ENCODE results near the gene VPS26C.
"Not testable (repeated sequence)": the region's sequence is repeated elsewhere in the genome, so short reads cannot be mapped to it uniquely, and the experiment has no call there.

VPS26C gene

DNA sequence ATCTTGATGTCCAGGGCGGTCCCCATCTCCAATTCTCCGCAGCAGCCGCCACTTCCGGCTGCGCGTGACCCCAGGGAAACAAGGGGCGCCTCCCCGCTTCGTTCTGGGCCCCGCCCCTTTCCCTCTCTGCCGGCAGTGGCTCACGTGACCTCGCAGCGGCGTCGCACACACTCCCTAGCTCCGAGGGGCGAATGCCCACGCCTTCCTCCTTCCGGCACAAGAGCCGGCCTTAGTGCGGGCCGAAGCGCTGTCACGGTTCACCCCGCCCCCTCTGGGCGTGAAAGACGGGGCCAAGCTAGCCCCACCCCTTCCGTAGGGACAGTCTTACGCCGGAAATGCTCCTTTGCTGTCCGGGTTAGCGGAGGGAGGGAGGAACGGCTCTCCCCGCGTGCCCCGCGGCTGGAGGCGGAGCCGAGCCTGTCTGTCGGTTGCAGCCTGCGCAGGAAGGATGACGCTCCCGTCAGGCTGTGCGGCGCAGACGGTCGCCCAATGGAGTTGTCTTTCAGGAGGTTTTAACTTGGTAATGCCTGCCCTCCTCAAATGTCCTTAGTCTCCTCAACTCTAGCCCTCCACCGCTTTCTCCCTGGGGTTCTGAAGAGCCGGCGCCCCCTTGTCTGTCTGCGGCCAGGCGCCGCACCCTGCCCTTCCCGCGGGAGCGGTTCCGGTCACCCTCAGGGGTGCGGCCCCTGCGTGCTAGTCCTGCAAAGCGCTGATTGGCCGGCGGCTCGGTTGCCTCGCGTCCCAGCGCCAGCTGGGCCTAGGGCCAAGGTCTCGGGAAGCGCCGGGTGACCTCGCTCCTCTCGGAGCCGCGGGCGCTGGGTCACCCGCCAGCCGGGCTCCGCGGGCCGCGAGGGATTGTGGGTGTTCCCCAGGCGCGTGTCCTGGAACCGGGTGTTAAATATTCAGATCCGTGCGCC lies at the start of gene VPS26C:
VPS26C (minus strand) TSS at position 66 of the 917 bp plus-strand sequence; CDS start at position 26, 40 bp downstream.
- TF ChIP-seq EZH2phosphoT487 (IDR thresholded peaks at IDR 0.05; ENCODE audit: low read length) = no peak
- TF ChIP-seq, protein P1, sequence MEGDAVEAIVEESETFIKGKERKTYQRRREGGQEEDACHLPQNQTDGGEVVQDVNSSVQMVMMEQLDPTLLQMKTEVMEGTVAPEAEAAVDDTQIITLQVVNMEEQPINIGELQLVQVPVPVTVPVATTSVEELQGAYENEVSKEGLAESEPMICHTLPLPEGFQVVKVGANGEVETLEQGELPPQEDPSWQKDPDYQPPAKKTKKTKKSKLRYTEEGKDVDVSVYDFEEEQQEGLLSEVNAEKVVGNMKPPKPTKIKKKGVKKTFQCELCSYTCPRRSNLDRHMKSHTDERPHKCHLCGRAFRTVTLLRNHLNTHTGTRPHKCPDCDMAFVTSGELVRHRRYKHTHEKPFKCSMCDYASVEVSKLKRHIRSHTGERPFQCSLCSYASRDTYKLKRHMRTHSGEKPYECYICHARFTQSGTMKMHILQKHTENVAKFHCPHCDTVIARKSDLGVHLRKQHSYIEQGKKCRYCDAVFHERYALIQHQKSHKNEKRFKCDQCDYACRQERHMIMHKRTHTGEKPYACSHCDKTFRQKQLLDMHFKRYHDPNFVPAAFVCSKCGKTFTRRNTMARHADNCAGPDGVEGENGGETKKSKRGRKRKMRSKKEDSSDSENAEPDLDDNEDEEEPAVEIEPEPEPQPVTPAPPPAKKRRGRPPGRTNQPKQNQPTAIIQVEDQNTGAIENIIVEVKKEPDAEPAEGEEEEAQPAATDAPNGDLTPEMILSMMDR (IDR thresholded peaks at IDR 0.05; ENCODE audit: low read length) = no peak
- no peak for TF ChIP-seq EZH2 (optimal IDR thresholded peaks at IDR 0.05; ENCODE audit: low read depth, low read length)
- Histone ChIP-seq H3K4me3 (ENCODE audit: low read length) (peak within 1 kb of the TSS; percentile 85), H3K9me3 (replicated peaks; ENCODE audit: insufficient read depth, low read length) (no peaks in the 10 kb centered on the region), H2AFZ (ENCODE audit: low read length) (peak within 1 kb of the TSS; percentile 89), H3F3A (ENCODE audit: insufficient read depth, low read length) (peaks cover 17% of the 10 kb centered on the region), H3K4me2 (ENCODE audit: low read depth, low read length) (peak within 1 kb of the TSS; percentile 96), H3K27ac (ENCODE audit: low read length) (peak within 1 kb of the TSS; percentile 95), H3K36me3 (replicated peaks; ENCODE audit: insufficient read depth, low read length) (no peaks in the 10 kb centered on the region), H3K27me3 (replicated peaks; ENCODE audit: insufficient read depth, low read length) (no peaks in the 10 kb centered on the region), H3K9me2 (replicated peaks; ENCODE audit: insufficient read depth, low read length) (no peaks in the 10 kb centered on the region), H4K20me1 (ENCODE audit: insufficient read depth, low read length) (no peaks in the 10 kb centered on the region), H3K9ac (ENCODE audit: low read length) (peak within 1 kb of the TSS; percentile 95), H3K79me2 (ENCODE audit: low read length) (peaks cover 47% of the 10 kb centered on the region), H3K4me1 (ENCODE audit: low read length) (peaks cover 11% of the 10 kb centered on the region)
- peak; percentile 100 for DNase-seq

DNA sequence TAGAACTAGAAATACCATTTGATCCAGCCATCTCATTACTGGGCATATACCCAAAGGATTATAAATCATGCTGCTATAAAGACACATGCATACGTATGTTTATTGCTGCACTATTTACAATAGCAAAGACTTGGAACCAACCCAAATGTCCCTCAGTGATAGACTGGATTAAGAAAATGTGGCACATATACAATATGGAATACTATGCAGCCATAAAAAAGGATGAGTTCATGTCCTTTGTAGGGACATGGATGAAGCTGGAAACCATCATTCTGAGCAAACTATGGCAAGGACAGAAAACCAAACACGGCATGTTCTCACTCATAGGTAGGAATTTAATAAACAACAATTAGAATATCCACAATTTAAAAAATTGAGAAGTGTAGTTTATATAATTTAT lies 48.9 kb upstream of the VPS26C start:
- H3K9ac ChIP-seq (ENCODE audit: low read length); H3K79me2 ChIP-seq (ENCODE audit: low read length); H3K27me3 ChIP-seq (replicated peaks; ENCODE audit: insufficient read depth, low read length); DNase-seq; H2AFZ ChIP-seq (ENCODE audit: low read length); H3K4me3 ChIP-seq (ENCODE audit: low read length); H3K4me1 ChIP-seq (ENCODE audit: low read length); H3F3A ChIP-seq (ENCODE audit: insufficient read depth, low read length); H3K36me3 ChIP-seq (replicated peaks; ENCODE audit: insufficient read depth, low read length); H4K20me1 ChIP-seq (ENCODE audit: insufficient read depth, low read length); H3K27ac ChIP-seq (ENCODE audit: low read length); H3K4me2 ChIP-seq (ENCODE audit: low read depth, low read length); H3K9me2 ChIP-seq (replicated peaks; ENCODE audit: insufficient read depth, low read length); H3K9me3 ChIP-seq (replicated peaks; ENCODE audit: insufficient read depth, low read length): not testable (repeated sequence)

DNA sequence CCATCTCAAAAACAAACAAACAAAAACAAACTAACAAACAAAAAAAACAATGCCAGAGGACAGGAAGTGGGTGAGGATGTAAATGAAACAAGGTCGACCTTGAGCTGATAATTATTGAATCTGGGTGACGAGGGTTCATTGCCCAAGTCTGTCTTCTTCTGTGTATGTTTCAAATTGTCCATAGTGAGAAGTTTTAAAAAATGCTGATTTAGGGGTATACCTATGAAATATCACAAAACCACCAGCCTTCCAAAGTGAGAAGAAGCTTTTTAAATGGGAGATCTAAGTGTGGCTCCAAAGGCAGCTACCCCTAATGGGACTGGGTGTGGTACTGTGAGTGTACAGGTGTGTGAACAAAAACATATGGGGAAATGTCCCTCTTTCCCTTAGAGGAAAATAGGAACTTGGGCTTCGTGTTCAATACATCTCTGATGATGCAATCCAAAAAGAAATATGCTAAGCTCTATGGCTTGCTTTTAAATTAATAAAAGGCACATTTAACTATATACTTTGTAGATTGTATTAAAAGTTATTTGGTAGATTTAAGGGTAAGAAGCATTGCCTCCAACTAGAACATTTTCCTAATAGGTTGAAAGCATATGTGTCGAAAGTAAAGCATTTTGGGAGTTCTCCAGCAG lies 33.1 kb upstream of the VPS26C start:
- Histone ChIP-seq H3K27ac (ENCODE audit: low read length) (no peak overlapping the region), H3K27me3 (replicated peaks; ENCODE audit: insufficient read depth, low read length) (no peaks in the 10 kb centered on the region), H2AFZ (ENCODE audit: low read length) (no peak overlapping the region), H3K79me2 (ENCODE audit: low read length) (no peaks in the 10 kb centered on the region), H3K4me1 (ENCODE audit: low read length) (no peaks in the 10 kb centered on the region), H3K9me3 (replicated peaks; ENCODE audit: insufficient read depth, low read length) (no peaks in the 10 kb centered on the region), H3K4me3 (ENCODE audit: low read length) (no peak overlapping the region), H3K9me2 (replicated peaks; ENCODE audit: insufficient read depth, low read length) (no peaks in the 10 kb centered on the region), H3K9ac (ENCODE audit: low read length) (no peak overlapping the region), H3F3A (ENCODE audit: insufficient read depth, low read length) (no peaks in the 10 kb centered on the region), H4K20me1 (ENCODE audit: insufficient read depth, low read length) (no peaks in the 10 kb centered on the region), H3K36me3 (replicated peaks; ENCODE audit: insufficient read depth, low read length) (no peaks in the 10 kb centered on the region), H3K4me2 (ENCODE audit: low read depth, low read length) (no peak overlapping the region)
- DNase-seq = no peak
- TF ChIP-seq EZH2phosphoT487 (IDR thresholded peaks at IDR 0.05; ENCODE audit: low read length) = no peak
- TF ChIP-seq, protein P1 (IDR thresholded peaks at IDR 0.05; ENCODE audit: low read length) = no peak
- TF ChIP-seq EZH2 (optimal IDR thresholded peaks at IDR 0.05; ENCODE audit: low read depth, low read length) = no peak
